ENCODE results near the gene ARHGEF26.

GRCh38 chr3:154144825-154145465 is 23.8 kb downstream of the ARHGEF26 start:
- no peak for TF ChIP-seq CTCF (optimal IDR thresholded peaks at IDR 0.05 in 1 of 3, IDR thresholded peaks at IDR 0.05 in 1 of 3, conservative IDR thresholded peaks at IDR 0.05 in 1 of 3; ENCODE audit: extremely low read depth in 1 of 3, insufficient read depth in 2 of 3, low read length in 3 of 3)
- no peak for TF ChIP-seq EZH2 (IDR thresholded peaks at IDR 0.05; ENCODE audit: low read length)

All from keratinocyte (primary cell).